Calu3 (cell line): ENCODE data around the gene CD72. TPM values are rescaled to one million over a fixed set of nuclear protein-coding genes. Genes with fewer than 3 reads are reported as not detected.

Experiments
- BruUV-seq: library from RNA; stranded (reverse); fragments of 400-500 nt; replicated peaks from 2 replicates; lab custom pipeline; 2021; lab: Mats Ljungman, UMichigan
- CTCF ChIA-PET: fragments of 300-600 bp; sonication (Branson Sonifier 250); formaldehyde crosslinking; loops from one replicate; lab custom pipeline; 2022; ENCODE audit warnings: antibody characterized with exemption; lab: Charles Lee
- DNase-seq: peaks from one replicate; pipeline ENCODE4 v3.0.0; 2022
- H3K27ac Mint-ChIP-seq: one replicate; pipeline ENCODE4 v1.8.0; 2022; ENCODE audit warnings: mixed read lengths; ENCODE audit not compliant: unreplicated experiment
- H3K27me3 Mint-ChIP-seq: one replicate; pipeline ENCODE4 v1.8.0; 2022; ENCODE audit warnings: mixed read lengths; ENCODE audit not compliant: unreplicated experiment
- H3K36me3 Mint-ChIP-seq: one replicate; pipeline ENCODE4 v1.8.0; 2022; ENCODE audit warnings: mild to moderate bottlenecking, moderate library complexity, mixed read lengths; ENCODE audit not compliant: insufficient read depth, unreplicated experiment
- H3K4me1 Mint-ChIP-seq: one replicate; pipeline ENCODE4 v1.8.0; 2022; ENCODE audit warnings: mild to moderate bottlenecking, low read depth, mixed read lengths; ENCODE audit not compliant: unreplicated experiment
- H3K4me3 Mint-ChIP-seq: one replicate; pipeline ENCODE4 v1.8.0; 2022; ENCODE audit warnings: mild to moderate bottlenecking, low read depth, moderate library complexity, mixed read lengths; ENCODE audit not compliant: unreplicated experiment
- H3K9me3 Mint-ChIP-seq: one replicate; pipeline ENCODE4 v1.8.0; 2022; ENCODE audit warnings: low read depth, mixed read lengths; ENCODE audit not compliant: unreplicated experiment
- CTCF ChIP-seq: fragments of 200-600 bp; IDR thresholded peaks from one replicate; pipeline ENCODE4 v1.8.0; 2022; ENCODE audit warnings: antibody characterized with exemption; ENCODE audit not compliant: unreplicated experiment
- intact Hi-C: fragments of 100-400 bp; cut with micrococcal nuclease; formaldehyde crosslinking; loops from one replicate; pipeline ENCODE4 v1.10.0; 2022; ENCODE audit not compliant: unreplicated experiment
- total RNA-seq: library from RNA; stranded (reverse); gene quantifications from 2 replicates; pipeline ENCODE4 v1.2.3, GENCODE V29; 2022

The CD72 gene
- total RNA-seq, 1 experiment from 2014 or later = 0.38 TPM

DNA sequence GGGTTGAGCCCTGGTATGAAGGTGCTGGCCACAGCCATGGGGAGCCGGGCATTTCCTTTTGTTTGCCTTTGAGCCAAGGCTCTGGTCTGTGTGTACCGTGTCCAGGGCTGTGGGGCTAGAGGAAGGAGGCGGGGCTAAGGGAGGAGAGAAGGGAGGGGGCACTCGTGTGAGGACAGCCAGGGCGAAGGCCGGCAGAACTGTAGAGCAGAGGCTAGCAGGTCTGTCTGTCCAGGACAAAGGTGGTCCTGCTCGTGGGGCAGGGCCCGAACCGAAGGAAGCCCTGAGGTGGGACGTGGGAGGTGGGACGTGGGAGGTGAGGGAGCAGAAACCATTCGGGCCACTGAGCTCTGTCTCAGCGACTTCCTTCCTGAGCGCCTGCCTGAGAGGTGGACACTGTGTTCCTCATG lies 54.4 kb downstream of the CD72 start:
- Mint-ChIP-seq H3K9me3 (no peaks in the 10 kb centered on the region), H3K36me3 (peaks cover 11% of the 10 kb centered on the region), H3K4me3 (no peak overlapping the region), H3K27ac (no peak overlapping the region), H3K27me3 (no peaks in the 10 kb centered on the region), H3K4me1 (no peaks in the 10 kb centered on the region)
- no peak for DNase-seq
- no peak for TF ChIP-seq CTCF
- CTCF ChIA-PET = no interaction called here
- BruUV-seq = no TSS peak
- intact Hi-C loops = no loop called here

DNA sequence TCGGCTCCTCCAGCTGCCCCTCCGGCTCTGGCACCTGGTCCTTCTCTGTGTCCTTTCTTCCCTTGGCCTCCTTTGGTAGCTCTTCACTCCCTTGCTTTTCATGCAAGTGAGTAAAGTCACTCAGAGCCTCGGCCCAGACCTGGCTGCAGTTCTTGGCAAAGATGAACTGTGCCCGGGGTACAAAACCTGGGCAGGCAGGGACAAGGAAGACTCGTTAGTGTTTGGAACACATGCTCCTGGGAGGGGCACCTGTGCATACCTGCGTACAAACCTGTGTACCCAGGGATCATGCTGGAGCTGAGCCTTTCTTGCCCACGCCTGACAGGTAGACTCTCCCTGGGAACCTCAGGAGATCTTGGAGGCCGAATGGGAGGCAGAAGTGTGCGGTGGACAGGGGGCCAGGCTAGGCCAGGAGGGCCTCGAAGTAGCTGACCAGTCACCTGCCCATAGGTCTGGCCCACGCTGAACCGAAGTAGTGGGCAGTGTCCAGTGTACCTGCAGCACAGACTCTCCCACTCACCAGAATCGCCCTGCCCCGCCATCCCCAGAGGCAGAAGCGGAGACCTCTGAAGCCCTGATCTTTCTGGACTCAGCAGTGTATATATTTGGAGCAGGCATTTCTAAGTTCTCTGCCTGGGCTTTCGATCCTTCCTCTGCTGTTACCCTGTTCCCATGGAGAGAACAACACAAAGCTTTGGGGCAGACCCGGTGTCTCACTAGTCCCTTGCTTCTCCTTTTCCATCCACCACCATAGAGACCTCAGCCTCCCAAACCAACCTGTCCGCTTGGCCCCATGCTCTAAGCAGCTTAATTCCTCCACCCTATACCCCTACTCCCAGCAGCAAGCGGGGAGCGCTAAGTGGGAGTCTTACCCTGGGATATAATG lies 55.1 kb downstream of the CD72 start:
- no peaks in the 10 kb centered on the region for H3K27me3 Mint-ChIP-seq
- TF ChIP-seq CTCF = no peak
- no TSS peak for BruUV-seq
- DNase-seq = no peak
- no peaks in the 10 kb centered on the region for H3K9me3 Mint-ChIP-seq
- no peak overlapping the region for H3K27ac Mint-ChIP-seq
- no peaks in the 10 kb centered on the region for H3K4me1 Mint-ChIP-seq
- CTCF ChIA-PET = interaction anchor here (1.4 kb wide), 1 partner anchor 9 kb away, joined by 4 read pairs; no protein-coding TSS in a partner anchor
- H3K36me3 Mint-ChIP-seq = peaks cover 11% of the 10 kb centered on the region
- intact Hi-C loops = no loop called here
- H3K4me3 Mint-ChIP-seq = no peak overlapping the region

DNA sequence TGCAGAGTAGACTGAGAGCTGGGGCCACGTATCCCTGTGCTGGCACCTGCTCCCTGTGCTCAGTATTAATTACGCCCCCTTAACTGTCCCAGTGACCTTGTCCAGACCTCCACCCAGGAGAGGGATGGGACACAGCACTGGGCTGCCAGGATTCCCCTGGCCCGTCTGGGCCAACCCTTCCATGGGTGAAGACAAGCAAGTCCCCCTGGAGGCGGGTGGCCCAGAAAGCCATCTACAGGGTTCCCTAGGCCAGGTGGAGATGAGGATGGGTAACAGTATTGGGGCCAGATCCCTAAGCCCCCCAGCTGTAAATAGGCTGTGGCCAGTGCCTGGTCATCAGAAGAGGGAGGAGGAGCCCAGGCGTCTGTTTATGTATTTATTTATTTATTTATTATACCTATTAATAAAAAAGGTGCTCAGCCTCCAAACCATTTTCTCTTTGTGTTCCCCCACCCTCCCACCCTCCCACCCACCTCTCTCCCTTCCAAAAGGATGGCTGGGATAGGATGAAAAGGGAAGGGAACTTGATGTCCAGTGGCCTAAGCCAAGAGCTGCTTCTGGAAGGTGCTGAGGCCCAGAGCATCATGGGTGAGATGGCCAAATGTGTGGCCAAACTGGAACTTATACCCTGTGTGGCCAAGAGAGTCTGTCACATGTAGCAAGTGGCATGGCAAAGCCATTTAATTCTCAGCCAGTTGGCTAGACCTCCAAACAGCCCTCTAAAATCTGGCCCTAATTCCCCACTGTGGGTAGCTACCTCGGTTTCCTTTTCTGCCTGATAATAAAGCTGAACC lies 56.5 kb downstream of the CD72 start:
- peaks cover 16% of the 10 kb centered on the region for H3K36me3 Mint-ChIP-seq
- no TSS peak for BruUV-seq
- CTCF ChIA-PET = interaction anchor here (1.4 kb wide), 1 partner anchor 8 kb away, joined by 4 read pairs; no protein-coding TSS in a partner anchor
- H3K4me1 Mint-ChIP-seq = no peaks in the 10 kb centered on the region
- H3K27ac Mint-ChIP-seq = no peak overlapping the region
- no peak overlapping the region for H3K4me3 Mint-ChIP-seq
- no peaks in the 10 kb centered on the region for H3K27me3 Mint-ChIP-seq
- TF ChIP-seq CTCF = no peak
- DNase-seq = no peak
- intact Hi-C loops = no loop called here
- H3K9me3 Mint-ChIP-seq = no peaks in the 10 kb centered on the region

GRCh38 chr9:35560625-35561337 lies 57.4 kb downstream of the CD72 start:
- BruUV-seq = no TSS peak
- no peaks in the 10 kb centered on the region for H3K27me3 Mint-ChIP-seq
- H3K4me3 Mint-ChIP-seq = no peak overlapping the region
- no peak overlapping the region for H3K27ac Mint-ChIP-seq
- CTCF ChIA-PET = no interaction called here
- H3K9me3 Mint-ChIP-seq = no peaks in the 10 kb centered on the region
- peaks cover 13% of the 10 kb centered on the region for H3K36me3 Mint-ChIP-seq
- no peak for DNase-seq
- TF ChIP-seq CTCF = no peak
- H3K4me1 Mint-ChIP-seq = no peaks in the 10 kb centered on the region
- intact Hi-C loops = no loop called here
